Measurements from ENCODE around the gene ENTPD2.

Gene ENTPD2

DNA sequence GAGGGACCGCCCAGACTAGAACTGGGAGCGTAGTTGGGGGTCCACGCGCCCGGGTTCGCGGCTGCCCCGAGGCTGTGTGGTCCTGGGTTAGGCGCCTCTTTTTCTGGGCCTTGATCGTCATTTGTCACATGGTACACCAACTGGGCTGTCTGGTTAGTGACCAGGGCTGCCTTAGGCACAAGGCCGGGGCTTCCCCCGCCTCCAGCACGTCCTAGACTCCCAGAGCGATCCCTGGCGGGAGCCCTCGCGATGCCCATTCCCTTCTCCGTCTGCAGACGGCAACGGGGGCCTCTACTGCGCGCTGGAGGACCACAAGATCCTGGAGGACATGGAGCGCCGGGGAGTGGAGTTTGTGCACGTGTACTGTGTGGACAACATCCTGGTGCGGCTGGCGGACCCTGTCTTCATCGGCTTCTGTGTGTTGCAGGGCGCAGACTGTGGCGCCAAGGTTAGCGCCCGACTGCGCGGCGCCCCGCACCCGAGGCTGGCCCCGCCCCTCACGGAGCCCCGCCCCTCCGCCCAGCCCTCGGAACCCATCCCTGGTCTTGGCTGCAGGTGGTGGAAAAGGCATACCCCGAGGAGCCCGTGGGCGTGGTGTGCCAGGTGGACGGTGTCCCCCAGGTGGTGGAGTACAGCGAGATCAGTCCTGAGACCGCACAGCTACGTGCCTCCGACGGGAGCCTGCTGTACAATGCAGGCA, 25.0 kb upstream of the ENTPD2 start:
- DNase-seq, result no peak

DNA sequence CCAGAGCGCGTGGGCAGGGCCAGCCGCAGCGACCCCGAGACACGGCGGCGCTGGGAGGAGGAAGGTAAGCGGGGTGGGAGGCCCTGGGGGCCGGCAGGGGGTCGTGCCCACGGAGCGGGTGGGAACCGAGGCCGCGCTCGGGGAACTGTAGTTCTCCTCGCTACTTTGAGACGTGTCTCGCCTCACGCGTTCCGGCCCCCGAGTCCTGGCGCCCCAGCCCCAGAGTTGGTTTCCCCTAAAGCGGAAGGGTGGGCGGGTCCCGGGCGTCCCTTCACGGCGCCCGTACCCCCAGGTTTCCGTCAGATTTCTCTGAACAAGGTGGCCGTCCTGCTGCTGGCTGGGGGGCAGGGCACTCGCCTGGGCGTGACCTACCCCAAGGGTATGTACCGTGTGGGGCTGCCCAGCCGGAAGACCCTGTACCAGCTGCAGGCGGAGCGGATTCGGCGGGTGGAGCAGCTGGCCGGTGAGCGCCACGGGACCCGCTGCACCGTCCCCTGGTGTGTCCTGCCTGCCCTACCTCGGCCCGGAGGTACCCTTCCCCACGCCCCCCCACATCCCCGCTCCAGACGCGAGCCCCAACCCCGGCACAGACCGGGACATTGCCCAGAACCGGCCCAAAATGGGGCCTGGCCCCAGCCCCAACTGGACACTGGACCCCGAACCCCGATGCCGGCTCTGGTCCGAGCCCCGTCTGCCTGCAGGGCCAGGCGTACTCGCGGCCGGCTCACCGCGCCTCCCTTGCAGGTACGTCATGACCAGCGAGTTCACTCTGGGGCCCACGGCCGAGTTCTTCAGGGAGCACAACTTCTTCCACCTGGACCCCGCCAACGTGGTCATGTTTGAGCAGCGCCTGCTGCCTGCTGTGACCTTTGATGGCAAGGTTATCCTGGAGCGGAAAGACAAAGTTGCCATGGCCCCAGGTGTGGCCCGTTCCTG, 24.2 kb upstream of the ENTPD2 start:
- DNase-seq, result no peak

DNA sequence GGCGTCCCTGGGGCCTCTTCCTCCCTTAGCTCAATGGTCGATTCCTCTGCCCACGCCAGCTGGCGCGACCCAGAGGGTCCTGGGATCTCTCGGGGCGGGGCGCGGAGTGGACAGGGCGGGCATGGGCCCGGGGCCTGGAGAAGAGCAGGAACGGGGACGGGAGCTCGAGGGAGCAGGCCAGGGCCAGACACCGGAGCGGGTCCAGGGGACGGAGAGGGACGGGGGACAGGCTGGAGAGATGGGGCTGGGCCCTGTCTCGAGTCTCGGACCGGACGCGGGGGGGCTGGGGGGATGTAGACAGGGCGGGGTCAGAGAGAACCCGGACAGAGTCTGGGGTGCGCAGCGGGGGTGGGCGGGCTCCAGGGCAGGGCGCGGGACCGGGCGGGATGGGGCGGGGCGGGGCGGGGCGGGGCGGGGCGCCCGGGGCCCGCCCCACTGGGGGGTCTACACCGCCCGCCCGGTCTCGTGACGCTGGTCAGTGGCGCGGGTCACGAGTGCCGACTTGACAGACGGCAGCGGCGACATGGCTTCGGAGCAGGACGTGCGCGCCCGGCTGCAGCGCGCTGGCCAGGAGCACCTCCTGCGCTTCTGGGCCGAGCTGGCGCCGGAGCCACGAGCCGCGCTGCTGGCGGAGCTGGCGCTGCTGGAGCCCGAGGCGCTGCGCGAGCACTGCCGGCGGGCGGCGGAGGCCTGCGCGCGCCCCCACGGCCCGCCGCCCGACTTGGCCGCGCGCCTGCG, 23.3 kb upstream of the ENTPD2 start, which contains the start of gene UAP1L1:
TSS of gene UAP1L1 (plus strand) at position 508 of the 738 bp plus-strand sequence. CDS start at position 524, 16 bp downstream.
- peak; percentile 80 for DNase-seq

DNA sequence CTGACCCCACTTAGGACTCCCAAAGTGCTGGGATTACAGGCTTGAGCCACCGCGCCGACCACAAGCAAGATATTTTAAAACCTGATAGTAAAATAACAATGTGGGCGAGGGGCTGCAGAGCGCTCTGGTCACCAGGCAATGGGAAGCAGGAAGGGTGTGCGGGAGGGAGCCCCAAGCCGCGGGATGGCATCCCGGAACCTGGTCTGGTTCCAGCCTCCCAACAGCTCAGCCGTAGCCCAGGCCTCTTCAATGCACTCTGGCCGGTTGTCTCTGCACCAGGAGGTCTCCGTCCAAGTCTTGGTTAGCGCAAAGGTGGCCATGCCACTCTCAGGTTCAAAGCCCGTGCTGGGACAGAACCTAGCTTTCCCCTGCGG, 22.8 kb upstream of the ENTPD2 start:
- DNase-seq, result no peak

DNA sequence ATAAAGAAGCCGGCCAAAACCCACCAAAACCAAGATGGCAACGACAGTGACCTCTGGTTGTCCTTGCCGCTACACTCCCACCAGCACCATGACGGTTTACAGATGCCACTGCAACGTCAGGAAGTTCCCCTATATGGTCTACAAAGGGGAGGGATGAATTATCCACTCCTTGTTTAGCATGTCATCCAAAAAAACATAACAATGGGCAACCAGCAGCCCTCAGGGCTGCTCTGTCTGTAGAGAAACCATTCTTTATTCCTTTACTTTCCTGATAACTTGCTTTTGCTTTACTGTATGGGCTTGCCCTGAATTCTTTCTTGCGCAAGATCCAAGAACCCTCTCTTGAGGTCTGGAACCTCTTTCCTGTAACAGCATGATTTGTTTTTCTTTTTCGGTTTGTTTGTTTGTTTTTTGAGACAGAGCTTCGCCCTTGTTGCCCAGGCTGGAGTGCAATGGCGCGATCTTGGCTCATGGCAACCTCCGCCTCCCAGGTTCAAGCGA, 21.5 kb upstream of the ENTPD2 start:
- DNase-seq, result peak; percentile 41

DNA sequence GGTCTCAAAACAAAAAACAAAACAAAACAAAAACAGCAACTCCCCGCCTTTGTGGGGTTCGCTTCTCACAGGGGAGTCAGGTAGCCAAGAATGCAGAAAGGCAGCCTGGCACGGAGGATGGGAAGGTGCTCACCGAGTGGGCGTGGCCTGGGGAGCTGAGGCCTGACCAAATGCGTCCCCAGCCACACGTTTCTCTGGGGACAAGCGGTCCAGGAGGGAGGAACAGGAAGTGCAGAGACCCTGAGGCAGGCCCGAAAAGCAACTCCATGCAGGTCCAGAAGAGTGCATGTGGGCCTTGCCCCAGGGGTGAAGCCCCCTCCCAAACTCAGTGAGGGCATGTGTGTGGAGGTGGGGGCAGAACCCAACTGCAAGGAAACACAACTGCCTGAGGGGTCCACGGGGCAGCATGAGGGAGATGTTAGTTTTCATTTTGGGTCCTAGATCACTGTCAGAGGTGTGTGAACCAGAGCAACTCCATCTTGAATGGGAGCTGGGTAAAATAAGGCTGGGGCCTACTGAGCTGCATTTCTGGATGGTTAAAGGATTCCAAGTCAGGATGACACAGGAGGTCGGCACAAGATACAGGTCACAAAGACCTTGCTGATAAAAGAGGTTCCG, 20.9 kb upstream of the ENTPD2 start:
- DNase-seq, result no peak

DNA sequence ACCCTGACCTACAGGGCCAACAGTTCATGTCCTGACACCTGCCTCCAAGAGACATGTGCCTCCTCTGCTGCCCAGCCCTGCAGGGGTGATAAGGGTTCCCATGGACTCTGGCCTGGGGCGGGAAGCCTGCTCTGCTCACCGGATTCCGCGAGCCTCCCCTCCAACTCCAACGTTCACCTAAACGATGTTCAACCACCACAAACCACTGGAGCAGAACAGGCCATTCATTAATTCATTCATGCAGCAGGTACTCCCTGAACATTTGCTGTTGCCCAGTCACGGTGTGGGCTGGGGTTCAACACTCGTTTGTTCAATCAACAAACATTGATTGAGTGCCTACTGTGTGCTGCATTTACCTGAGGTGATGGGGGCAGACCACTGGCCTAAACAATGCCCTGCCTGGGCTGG, 20.1 kb upstream of the ENTPD2 start:
- no peak for DNase-seq

DNA sequence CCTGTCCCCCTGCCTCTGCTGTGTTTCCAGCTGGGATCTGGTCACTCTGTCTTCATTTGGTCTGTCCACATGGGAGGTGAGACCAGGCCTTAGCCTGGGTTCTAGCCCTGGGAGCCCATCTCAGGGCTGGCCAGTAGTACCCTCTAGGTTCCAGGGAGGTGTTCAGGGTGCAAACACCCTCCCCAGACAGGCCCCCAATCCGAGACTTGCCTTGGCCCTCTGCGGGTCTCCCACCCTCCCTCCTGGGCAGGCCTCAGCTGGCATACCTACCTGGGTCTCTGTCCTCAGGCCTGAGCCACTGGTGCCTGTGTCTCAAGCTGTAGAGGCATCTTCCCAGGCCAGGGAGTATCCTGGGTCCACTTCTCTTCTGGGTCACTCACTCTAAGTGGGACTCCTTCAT, 17.4 kb upstream of the ENTPD2 start:
- no peak for DNase-seq

DNA sequence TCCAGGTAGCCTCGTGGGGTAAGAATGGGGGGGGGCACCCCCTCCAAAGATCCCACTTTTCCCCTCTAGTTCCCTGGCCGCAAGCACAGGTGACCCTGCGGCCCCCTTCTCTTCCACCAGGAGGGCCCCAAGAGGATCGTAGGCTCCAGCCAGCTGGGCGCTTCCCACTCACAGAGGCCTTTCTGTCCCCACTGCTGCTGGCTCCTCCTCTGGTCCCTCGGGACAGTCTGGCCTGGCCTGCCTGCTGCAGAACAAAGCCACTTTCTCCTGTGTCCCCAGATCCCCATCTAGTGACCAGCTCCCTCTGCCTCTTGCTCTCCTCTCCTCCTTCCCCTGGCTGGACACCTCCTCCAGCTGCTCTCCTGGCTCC, 17.0 kb upstream of the ENTPD2 start:
- peak; percentile 14 for DNase-seq

DNA sequence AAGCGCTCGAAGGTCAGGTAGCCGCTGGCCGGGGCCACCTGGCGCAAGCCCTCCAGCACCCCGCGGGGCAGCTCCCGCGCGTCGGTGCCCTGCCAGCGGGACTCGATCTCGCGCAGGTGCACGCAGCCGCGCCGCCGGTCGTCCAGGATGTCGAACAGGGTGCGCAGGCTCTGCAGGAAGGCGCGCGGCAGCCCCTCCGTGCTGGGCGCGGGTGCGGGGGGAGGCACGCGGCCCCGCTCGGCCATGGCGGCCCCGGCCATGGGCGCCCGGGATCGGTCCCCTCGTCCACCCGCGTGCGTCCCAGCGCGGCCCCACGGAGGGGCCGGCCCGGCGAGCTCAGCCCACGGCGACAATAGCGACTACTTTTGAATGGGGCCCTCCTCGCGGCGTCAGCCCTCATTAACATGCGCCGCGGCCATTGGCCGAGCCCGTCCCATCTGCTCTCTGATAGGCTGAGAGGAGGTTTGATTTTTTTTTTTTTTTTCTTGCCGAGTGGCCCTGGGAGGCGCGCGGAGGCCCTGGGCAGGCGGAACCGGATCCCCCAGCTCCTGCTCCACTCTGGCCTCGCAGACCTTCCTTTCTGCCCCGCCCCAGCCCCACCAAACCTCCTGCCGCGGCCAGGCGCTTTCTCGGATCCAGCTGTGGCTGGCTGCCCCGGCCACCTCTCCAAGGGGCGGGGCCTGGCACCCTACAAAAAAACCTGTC, 16.5 kb upstream of the ENTPD2 start, which contains the start of gene SAPCD2:
TSS of gene SAPCD2 (minus strand) at position 357 of the 705 bp plus-strand sequence. CDS start at position 260, 97 bp downstream.
- peak; percentile 93 for DNase-seq

DNA sequence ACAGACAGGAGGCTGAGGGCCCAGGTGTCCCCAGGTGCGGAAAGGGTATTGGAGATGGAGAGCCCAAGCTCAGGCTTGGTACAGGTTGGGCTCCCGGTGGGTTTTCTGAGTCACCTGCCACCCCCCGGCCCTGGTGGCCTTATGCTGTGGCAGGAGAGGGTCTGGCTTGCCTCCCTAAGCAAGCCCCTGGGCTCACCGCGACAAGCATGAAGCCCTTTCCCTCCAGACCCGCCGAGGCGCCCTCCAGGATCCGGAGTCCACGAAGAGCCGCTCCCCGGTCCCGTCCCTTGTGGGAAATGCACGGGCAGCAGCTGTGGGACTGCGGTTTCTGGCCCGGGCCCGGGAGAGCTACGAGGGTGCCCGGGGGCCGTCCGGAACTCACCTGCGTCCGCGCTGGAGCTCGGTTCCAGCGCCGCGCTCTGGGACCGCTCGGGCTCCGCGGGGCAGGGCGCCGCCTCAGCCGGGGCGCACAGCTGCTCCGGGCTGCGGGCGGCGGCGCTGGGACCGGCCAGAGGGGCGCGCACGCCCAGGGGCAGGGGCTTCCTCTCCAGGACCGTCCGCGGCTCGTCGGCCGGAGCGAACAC, 15.7 kb upstream of the ENTPD2 start:
- DNase-seq, result no peak

DNA sequence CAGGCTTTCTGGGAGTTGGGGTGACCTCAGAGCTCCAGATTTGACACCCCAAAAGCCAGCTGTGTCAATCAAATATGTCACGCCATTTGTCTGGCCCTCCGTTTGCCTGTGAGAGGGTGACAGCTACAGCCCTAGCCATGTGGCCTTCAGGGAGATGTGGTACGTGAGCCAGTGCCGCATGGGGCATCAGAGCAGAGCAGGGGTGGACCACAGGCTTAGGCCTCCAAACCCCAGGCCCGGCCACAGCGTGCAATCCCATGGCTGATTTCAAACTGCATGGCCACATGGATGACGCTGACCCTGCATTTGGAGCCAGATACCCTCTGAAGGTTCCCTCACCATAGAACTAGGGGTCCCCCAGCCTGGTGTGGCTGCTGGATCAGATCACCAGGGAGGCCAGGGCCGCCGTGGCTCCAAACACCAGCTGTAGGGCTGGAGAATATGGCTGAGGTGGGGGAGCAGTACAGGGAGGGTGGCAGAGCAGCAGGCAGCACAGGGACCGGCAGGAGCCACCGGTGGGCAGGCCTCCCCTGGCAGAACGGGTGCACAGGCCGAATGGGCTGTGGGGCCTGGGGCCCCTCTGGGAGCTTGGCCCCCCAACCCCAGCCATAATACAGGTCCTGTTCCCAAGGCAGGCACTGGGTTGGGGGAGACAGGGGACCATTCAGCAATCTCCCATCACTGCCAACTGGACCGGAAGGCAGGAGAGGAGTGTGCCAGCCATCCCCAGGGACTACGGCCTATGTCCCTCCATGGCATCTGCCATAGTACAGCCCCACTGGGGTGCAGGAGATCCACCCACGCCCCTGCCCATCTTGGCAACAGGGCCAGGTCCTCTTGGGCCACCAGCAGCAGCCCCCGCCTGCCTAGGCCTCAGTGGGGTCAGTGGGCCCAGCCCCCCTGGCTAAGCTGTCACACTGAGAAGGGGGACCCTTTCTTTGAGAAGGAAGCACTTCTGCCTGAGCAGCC, 15.0 kb upstream of the ENTPD2 start:
- DNase-seq, result no peak

DNA sequence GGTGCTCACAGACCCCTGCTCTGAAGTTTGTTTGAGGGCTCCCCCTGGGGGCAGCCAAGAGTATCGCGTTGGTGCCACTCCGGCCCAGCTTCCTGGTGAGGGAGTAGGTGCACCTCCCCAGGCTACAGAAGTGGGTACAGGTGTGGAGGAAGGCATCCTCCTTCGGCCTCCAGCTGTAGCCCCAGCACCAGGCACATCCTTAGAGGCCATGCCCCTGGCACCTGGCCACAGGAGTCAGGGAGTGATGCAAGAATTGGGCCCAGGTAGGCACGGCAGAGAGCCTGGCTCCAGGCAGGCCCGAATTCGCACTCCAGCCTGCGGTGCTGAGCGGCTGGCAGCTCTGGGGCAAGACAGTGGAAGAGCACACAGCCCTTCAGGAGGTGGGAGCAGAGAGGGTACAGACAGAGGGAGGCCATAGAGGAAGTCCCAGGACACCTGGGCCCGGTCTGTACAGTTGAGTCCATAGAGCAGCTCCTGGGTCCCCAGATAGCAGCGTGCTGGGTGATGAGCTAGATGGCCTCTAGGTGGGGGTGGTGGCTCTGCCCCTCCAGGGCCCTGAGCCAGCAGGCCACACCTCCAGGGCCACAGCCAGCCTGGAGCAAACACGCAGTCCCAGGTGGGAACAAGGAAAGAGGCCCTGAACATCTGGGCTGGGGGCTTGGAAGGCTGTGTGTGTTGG, 14.1 kb upstream of the ENTPD2 start:
- DNase-seq, result peak; percentile 77

DNA sequence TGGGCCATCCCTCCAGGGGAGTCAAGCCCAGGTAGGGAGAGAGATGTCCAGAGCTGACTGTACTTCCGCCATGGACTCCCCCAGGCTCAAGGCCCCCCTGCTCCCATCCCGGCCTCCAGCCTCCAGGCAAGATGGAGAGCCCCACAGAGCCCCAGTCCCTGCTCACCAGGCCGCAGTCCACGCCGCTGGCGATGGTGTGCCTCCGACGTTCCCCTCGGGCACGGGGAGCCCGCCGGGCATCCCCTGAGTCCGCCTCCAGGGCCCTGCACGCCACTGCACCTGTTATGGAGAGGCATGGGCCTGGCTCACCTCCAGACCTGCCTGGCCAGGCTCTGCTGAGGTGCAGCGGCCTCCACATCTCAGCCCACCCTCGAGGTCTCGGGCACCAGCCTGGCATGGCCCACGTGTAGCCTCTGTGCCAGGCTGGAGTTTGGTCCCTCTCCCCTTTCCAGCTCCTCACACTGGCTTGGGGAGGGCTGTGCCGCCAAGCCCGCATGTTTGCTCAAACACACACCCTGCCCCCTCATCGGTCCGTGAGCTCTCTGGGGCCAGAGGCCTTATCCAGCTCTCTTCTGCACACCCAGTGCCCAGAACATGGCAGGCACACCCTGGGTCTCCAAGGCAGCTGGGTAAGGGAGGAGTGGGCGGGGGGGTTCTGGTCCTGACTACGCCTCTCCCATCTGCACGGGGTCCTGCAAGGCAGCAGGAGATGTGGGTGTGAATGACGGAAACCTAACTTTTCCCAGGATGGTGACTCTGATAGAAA, 12.4 kb upstream of the ENTPD2 start:
- no peak for DNase-seq

DNA sequence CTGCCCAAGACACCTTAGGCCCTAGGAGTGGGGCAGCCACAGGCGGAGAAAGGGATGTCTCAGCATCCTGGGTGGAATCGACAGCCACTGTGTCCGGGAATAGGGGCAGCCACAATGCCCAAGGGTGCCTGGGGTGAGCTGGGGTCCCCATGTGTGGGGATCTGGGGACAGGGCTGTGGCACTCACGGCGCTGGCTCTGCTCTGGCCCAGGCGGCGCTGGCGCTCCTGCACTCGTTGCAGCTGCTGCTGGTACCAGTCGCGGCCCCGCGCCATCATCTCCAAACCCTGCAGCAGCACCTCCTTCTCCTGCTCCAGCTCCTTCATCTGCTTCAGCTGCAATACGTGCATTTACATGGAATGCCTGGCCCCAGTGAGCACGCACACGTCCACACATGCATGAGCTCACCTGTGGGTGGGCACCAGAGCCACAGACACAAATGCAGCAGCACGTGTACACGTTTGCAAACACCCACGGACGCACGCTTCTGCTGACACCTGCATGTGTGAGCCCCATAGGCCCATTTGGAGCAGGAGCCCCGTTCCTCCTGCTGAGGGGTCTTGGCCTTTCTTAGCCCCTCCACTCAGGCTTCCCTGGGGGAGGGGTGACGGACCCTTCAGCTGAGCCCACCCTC, 11.6 kb upstream of the ENTPD2 start:
- DNase-seq, result no peak

DNA sequence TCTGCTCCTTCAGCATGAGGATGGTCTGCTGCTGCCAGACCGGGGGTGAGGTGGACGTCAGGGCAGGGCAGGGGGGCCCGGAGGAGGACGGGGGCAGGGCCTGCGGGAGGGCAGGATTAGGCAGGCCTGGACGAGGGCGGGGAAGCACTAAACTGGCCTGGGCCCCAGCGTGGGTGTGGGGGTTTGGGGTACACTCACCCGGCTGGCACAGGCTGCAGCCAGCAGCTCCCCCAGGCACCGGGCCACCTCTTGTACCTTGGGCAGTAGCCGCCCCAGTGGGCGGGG, 11.0 kb upstream of the ENTPD2 start:
- DNase-seq, result no peak

DNA sequence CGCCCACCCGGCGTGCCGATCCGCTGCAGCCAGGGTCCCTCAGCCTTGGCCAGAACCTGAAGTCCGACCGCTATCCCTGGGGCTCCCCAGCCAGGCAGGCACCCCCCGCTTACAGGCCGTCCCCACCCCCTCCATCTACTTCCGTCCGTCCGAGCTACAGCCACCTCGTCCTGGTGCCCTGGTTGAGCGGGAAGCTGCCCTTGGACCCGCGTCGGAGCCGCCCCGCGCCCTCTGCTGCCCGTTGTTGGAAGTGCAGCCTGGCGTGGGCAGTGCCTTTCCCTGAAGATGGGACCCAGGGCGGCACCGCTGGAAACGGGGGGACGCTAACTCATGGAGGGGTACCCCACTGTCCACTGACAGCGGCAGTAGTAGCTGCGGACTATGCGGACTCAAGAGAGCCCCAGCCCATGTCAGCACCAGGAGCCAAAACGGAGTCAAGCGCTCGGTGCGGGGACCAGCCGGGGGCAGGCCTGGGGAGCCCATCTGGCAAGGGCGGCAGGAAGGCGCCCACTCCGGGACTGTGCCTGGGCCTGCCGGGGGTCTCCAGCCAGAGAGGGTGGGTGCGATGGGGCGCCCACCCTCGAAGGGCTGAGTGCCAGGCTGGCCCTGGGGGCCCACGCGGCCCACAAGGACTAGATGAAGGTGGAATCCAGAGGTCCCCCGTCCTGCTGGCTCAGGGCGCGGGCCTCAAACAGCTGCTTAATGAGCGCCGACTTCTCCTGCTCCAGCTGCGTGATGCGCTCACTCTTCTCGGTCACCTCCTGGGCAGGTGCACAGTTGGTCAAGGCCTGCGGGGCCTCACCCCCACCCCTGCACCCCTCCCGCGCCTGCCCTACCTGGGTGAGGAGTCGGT, 10.4 kb upstream of the ENTPD2 start:
- peak; percentile 50 for DNase-seq
